ENCODE measurements around the gene PDE6D.
"Not testable (repeated sequence)": the region's sequence is repeated elsewhere in the genome, so short reads cannot be mapped to it uniquely, and the experiment has no call there.

Gene PDE6D

DNA sequence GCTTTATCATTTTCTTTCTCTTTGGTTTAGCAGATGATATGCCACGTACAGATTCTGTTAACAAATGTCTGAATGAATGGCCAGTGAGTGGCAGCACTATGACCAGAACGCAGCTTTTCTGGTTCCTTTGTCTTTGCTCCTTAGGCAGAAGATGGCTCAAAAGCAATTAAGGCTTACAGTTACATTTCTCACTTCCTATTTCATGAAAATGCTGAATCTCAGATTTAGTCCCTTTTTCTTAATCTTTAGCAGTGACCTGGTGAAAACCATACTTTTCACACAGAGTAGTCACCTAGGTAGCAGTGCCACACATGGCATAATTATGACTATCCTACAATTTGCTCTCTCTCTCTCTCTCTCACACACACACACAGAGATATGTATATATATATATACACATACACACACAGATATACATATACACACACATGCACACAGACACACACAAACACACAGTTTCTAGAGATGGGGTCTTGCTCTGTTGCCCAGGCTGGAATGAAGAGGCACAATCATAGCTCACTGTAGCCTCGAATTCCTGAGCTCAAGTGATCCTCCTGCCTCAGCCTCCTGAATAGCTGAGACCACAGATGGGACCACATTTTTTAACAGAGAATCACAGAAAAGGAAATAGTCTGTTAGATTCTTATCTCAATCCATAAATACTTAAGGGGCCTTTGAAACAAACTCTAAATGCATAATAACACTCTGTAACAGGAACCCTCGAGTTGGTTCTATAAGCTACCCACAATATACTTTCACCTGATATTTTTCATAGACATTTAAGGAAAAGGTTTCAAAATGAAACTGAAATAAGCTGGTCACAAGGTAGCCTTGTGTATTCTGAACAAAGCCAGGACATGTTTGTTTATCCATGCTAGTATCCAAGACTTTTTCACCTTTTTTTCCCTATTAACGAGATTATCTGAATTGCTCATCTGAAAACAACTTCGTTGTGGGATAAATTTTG, 11.6 kb downstream of the PDE6D start:
- no peak for DNase-seq

- no peak for DNase-seq
Observed at GRCh38 chr2:231765496-231765929, 15.6 kb downstream of the PDE6D start.

GRCh38 chr2:231764760-231765159, 16.3 kb downstream of the PDE6D start:
- no peak for DNase-seq

- DNase-seq: no peak
Observed at GRCh38 chr2:231764124-231764523, 17.0 kb downstream of the PDE6D start.

DNA sequence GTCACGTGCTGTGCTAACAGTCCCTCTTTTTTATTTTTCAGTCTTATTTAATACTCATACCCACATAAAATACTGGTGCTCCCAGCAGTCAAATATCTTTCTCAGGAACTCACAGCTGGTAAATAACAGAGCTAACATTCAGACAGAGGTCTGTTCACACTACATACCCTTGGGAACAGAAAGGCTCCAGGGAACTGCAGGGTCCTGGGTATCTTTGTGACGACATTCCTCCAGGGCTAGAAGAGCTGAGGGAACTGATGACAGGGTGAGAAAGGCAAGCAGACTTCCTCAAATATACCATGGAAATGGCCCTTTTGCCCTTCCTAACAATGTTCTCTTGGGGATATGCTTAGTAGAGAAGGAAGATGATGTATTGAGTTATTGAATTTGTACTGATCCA, 19.3 kb downstream of the PDE6D start:
- peak; percentile 55 for DNase-seq

GRCh38 chr2:231752061-231752460, 29.0 kb downstream of the PDE6D start:
- DNase-seq: no peak

- DNase-seq: no peak
Observed at GRCh38 chr2:231751042-231751815, 29.9 kb downstream of the PDE6D start.

DNA sequence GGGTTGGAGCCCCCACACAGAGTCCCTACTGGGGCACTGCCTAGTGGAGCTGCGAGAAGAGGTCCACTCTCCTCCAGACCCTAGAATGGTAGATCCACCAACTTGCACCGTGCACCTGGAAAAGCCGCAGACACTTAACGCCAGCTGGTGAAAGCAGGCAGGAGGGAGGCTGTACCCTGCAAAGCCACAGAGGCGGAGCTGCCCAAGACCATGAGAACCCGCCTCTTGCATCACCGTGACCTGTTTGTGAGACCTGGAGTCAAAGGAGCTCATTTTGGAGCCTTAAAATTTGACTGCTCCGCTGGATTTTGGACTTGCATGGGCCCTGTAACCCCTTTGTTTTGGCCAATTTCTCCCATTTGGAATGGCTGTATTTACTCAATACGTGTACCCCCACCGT, 32.1 kb downstream of the PDE6D start:
- DNase-seq: not testable (repeated sequence)

DNA sequence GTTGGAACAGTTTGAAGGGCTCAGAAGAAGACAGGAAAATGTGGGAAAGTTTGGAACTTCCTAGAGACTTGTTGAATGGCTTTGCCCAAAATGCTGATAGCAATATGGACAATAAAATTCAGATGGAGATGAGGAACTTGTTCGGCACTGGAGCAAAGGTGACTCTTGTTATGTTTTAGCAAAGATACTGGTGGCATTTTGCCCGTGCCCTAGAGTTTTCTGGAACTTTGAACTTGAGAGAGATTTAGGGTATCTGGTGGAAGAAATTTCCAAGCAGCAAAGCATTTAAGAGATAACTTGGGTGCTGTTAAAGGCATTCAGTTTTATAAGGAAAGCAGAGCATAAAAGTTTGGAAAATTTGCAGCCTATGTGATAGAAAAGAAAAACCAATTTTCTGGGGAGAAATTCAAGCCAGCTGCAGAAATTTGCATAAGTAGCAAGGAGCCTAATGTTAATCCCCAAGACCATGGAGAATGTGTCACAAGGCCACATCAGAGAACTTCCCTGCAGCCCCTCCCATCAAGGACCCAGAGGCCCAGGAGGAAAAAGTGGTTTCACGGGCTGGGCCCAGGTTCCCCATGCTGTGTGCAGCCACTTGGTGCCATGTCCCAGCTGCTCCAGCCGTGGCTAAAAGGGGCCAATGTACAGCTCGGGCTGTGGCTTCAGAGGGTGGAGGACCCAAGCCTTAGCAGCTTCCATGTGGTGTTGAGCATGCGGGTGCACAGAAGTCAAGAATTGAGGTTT, 32.8 kb downstream of the PDE6D start:
- DNase-seq: not testable (repeated sequence)

DNA sequence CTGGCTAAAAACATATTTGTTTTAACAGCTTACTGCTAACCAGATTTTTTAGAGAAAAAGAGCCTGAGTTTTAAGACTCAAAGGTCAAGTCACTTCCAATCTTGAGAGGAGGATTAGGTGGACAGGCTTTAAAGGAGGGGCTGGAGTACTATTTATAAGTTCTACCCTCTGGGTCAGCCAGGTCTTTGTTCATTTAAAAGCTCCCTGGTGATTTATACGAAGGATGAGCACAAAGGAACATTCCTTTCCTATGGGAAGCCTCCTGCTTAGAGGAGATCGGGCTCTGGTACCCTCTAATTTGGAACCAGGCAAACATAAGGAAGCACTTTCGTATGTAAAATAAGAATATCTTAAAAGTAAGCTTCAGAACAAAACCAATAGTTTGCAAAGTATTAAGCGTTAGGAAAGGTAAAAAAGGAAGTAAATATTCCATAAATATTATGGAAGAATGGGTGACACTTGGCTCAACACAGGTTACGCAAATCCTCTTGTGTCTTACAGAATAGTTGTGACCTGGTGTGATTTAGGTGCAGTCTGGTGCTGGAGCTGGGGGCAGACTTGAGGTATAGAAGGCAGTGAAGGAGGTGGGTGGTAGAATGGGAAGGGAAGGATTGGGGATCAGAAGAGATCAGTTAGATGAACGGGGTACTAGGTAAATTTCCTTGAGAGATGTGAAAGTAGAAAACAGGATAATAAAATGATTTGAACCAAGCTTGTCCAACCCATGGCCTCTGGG, 35.6 kb downstream of the PDE6D start:
- no peak for DNase-seq

DNA sequence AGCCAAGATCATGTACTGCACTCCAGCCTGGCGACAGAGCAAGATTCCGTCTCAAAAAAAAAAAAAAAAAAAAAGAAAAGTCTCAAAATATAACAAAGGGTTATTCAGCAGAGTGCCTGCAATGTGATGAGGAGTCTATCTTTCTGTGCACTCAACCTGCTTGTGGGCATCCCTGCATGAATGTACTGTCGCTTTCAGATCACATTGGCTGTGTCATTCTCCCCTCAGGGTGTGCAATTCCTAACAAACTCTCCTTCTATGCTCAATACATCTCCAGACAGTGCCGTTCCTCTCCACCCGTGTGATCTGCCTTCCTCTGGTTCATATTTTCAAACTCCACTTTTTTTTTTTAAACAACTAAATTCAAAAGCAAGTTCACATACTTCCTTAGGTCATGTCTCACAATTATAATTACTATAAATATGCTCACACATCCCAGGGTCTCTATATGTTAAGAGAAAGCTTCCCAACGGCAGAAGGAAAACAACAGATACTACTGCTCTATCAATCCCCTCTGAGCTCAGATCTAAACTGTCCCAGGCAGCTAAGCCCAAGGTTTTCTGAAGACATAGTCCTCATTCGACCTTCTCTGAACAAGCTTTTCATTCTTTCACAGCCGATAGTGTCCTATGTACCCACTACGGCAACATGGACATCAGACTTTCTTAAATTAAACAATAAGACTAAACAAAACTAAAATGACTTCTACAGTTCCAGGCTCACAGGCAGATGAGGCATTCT, 37.5 kb downstream of the PDE6D start:
- no peak for DNase-seq

DNA sequence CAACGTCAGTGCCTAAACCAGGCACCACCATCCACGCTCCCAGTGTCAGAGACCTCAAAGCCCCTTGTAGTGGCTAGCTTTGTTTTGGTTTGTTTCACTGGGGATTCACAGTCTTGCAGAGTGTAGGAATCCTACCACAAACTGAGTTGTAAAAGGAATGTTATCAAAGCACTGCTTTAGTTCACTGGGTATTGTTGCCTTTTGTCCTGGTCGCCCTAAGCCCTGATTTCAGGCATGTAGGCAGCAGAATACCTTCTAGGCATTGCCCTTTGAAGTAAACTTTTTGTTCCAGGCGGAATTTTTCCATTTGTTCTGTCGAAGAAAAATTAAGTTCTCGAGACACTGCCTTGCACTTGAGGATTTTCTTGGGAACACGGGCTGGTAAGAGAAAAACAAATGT, 43.3 kb downstream of the PDE6D start:
- no peak for DNase-seq

GRCh38 chr2:231732604-231733003, 48.5 kb downstream of the PDE6D start:
- DNase-seq: peak; percentile 36

DNA sequence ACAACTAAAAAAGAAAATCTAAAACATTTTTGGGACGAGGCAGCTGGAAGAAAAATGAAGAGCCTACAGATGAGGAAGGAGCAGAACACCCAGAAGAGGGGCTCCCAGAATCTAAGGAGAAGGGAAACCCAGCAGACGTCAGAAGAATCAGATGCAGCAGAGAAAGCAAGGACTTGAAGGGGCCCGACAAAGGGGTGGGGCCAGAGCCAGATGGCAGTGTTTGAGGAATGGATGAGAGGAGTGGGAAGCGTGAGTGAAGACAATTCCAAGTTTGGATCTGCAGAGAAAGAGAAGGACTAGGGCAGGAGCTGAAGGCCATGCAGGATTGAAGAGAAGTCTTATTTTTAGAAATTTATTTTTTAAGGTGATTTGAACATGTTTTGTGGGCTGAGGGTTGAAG, 53.5 kb downstream of the PDE6D start:
- DNase-seq: peak; percentile 26

DNA sequence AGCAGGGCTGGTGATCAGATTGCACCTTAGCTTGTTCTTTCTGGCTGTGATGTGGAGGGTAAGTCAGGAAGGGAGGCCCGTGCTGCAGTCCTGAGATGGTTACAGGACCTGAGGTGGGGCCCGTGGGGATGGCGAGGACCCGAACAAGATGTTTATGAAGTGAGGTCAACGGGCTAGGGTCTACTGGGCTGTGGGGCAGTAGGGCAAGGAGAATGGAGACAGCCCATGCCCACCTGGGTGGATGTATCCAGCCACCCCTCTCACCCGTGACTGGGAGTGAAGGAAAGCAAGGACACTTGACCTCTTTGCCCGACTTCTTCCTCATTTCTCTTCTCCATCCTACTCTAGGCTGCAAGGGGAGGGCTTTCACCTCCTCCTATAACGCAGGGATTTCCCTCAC, 54.8 kb downstream of the PDE6D start:
- DNase-seq: peak; percentile 44

- DNase-seq: no peak
Observed at GRCh38 chr2:231725476-231725875, 55.6 kb downstream of the PDE6D start.

- DNase-seq: peak; percentile 25
Observed at GRCh38 chr2:231722721-231723307, 58.3 kb downstream of the PDE6D start.

DNA sequence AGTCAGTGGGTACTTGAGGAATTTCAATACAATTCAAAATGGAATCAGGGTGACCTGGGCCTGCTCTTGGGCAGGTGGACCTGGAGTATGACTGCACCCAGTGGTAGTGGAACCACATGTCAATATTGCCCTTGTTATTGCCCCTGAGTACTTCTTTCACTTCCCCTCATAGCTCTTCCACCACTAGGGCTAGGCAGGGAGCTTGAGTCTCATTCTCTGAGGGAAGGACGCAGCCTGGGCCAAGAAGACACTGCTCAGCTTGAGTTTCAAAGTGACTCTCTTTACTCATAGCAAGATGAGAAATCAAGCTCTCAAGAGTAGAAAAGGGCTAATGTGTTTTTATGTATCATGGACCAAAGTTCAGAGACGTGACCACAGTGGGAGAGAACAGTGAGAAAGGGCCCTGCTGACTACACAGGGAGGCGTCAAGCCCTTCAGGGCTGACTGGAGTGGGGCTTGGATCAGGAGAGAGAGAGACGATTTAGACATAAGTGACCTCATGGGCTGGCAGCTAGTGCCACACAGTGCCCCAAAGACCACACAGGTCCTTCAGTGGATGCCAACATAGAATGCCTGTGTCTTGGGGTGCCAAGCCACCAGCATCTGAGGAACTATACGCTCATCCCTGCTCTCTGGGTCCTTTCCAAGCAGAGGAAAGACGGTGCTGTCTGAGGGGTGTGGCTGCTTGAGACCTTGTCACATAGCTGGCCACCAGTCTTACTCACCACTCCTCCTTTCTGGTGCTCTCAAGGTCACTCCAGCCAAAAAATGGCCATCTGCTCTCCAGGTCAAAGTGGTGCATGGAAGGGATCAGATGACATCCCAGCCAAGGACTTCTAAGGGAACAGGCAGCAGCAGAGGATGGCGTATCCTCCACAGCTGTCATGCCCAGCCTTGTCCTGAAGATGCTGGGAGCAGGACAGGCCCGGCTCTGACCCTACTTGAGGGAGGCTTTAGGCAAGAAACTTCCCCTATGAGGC, 59.8 kb downstream of the PDE6D start:
- DNase-seq: peak; percentile 50

- peak; percentile 47 for DNase-seq
Observed at GRCh38 chr2:231720292-231720986, 60.6 kb downstream of the PDE6D start.

Data from islet precursor cell (in vitro differentiated cells).